Spinal cord (tissue), 10 donors: ENCODE results near the gene WBP2. TPM values are rescaled to one million over a fixed set of nuclear protein-coding genes. Genes with fewer than 3 reads are reported as not detected.
"Not testable (repeated sequence)": the region's sequence is repeated elsewhere in the genome, so short reads cannot be mapped to it uniquely, and the experiment has no call there.

Experiments
- DNase-seq, 6 donors: peaks; one replicate each; pipeline versions ENCODE4 v3.0.0 to v3.0.0-alpha.2; 2013 to 2015; ENCODE audit warnings: low spot score in 6 of 6, low read depth in 4 of 6
- H3K27ac ChIP-seq: one replicate; pipeline ENCODE4 v1.5.1; 2013; ENCODE audit warnings: low read depth, low read length, control low read depth
- H3K27me3 ChIP-seq: one replicate; pipeline ENCODE4 v1.6.1; 2013; ENCODE audit warnings: low read length; ENCODE audit not compliant: control insufficient read depth, insufficient read depth
- H3K36me3 ChIP-seq: one replicate; pipeline ENCODE4 v1.6.1; 2013; ENCODE audit warnings: low read length; ENCODE audit not compliant: control insufficient read depth, insufficient read depth
- H3K4me1 ChIP-seq: one replicate; pipeline ENCODE4 v1.6.1; 2013; ENCODE audit warnings: low read length; ENCODE audit not compliant: control insufficient read depth, insufficient read depth
- H3K4me3 ChIP-seq: one replicate; pipeline ENCODE4 v1.5.1; 2013; ENCODE audit warnings: low read depth, low read length, control low read depth
- H3K9me3 ChIP-seq: one replicate; pipeline ENCODE4 v1.6.1; 2013; ENCODE audit warnings: low read length; ENCODE audit not compliant: control insufficient read depth, insufficient read depth
- WGBS: methylation state at CpG from one replicate; pipeline ENCODE4 v1.1.5; 2013; ENCODE audit warnings: missing lambda C conversion rate; ENCODE audit not compliant: insufficient coverage; 5-methylcytosine and 5-hydroxymethylcytosine counted together
- polyA plus RNA-seq, 2 donors: library from polyadenylated mRNA; unstranded; fragments of 120-200 nt; gene quantifications; one replicate each; pipeline ENCODE4 v1.2.1, GENCODE V29; 2013; ENCODE audit not compliant: insufficient read length in 2 of 2
- total RNA-seq, 2 donors: library from RNA; depleted of rRNA in 1 of 2; stranded (reverse); fragments of 120-200 nt in 1 of 2; fragments of >200 nt in 1 of 2; gene quantifications; one replicate each; pipeline versions ENCODE4 v1.2.3 to v1.2.4, GENCODE V29; 2013 to 2014
- donor health status: healthy.

The WBP2 gene
- total and polyA plus RNA-seq, 4 donors, result 45.6 to 231 (median 134) TPM

DNA sequence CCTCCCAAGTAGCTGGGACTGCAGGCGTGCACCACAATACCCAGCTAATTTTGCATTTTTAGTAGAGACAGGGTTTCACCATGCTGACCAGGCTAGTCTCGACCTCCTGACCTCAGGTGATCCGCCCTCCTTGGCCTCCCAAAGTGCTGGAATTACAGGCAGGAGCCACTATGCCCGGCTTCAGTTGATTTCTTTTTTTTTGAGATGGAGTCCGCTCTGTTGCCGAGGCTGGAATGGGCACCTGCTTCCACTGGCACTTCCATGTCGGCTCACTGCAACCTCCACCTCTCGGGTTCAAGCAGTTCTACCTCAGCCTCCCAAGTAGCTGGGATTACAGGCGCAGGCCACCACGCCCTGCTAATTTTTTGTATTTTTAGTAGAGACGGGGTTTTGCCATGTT is 44.4 kb downstream of the WBP2 start:
- peaks cover 66% of the 10 kb centered on the region for H3K36me3 ChIP-seq
- DNase-seq, H3K4me3 ChIP-seq, H3K4me1 ChIP-seq, H3K27me3 ChIP-seq, H3K27ac ChIP-seq, H3K9me3 ChIP-seq: not testable (repeated sequence)
- 95% methylated on average over 9 of the region's 11 CpGs for WGBS

DNA sequence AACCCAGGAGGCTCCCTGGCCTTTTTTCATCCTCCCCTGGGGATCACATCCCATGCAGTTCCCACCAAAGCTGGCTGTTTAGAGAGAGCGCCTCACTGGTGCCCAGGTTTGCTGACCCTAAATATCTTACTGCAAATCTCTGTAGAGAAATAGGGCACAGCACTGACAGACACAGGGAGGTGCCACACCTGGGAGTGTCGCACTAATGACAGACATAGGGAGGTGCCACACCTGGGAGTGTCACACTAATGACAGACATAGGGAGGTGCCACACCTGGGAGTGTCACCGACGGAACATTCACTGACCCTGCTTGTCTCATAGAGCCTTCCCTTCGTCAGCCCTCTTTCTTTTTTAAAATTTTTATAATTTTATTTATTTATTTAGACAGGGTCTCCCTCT is 44.9 kb downstream of the WBP2 start:
- H3K27ac ChIP-seq, result no peak overlapping the region
- 100% methylated on average over 2 of the region's 5 CpGs for WGBS

DNA sequence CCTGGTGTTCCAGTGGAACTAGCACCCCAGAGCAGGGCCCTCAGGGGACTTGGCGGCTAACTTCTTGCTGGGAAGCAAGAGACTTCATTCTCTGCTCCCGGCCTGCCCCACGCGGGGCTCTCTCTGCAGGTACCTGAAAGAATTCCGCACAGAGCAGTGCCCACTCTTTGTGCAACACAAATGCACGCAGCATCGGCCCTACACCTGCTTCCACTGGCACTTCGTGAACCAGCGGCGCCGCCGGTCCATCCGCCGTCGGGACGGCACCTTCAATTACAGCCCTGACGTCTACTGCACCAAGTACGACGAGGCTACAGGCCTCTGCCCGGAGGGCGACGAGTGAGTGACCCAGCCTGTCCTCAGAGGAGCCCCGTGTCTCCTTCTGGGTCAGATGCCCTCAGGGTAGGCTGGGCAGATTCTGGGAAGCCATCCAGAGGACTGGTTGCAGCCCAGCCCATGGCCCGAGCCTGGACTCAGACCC is 45.5 kb downstream of the WBP2 start:
- H3K27ac ChIP-seq, result no peak overlapping the region
- peaks cover 58% of the 10 kb centered on the region for H3K36me3 ChIP-seq
- 95% methylated on average over 24 of the region's 24 CpGs for WGBS
- no peaks in the 10 kb centered on the region for H3K27me3 ChIP-seq
- no peak for DNase-seq
- no peaks in the 10 kb centered on the region for H3K9me3 ChIP-seq
- no peak overlapping the region for H3K4me3 ChIP-seq
- no peaks in the 10 kb centered on the region for H3K4me1 ChIP-seq

More for the DNA sequence above, 44.9 kb downstream of the WBP2 start:
- DNase-seq, result no peak
- peaks cover 63% of the 10 kb centered on the region for H3K36me3 ChIP-seq
- H3K4me1 ChIP-seq, result no peaks in the 10 kb centered on the region
- H3K27me3 ChIP-seq, result no peaks in the 10 kb centered on the region
- H3K4me3 ChIP-seq, result no peak overlapping the region
- H3K9me3 ChIP-seq, result no peaks in the 10 kb centered on the region

- 67% methylated on average over 10 of the region's 18 CpGs for WGBS
- H3K4me1 ChIP-seq, result no peaks in the 10 kb centered on the region
- DNase-seq, result peak in 1 of 6 donors; percentile 21
- no peaks in the 10 kb centered on the region for H3K27me3 ChIP-seq
- H3K9me3 ChIP-seq, result no peaks in the 10 kb centered on the region
- H3K4me3 ChIP-seq, result no peak overlapping the region
- H3K36me3 ChIP-seq, result peaks cover 52% of the 10 kb centered on the region
- no peak overlapping the region for H3K27ac ChIP-seq
These were observed 46.1 kb downstream of the WBP2 start for GRCh38 chr17:75808905-75809621.

- H3K27me3 ChIP-seq, result no peaks in the 10 kb centered on the region
- no peak overlapping the region for H3K27ac ChIP-seq
- no peak for DNase-seq
- peaks cover 47% of the 10 kb centered on the region for H3K36me3 ChIP-seq
- 83% methylated on average over 1 of the region's 4 CpGs for WGBS
- H3K4me3 ChIP-seq, result no peak overlapping the region
- no peaks in the 10 kb centered on the region for H3K4me1 ChIP-seq
- H3K9me3 ChIP-seq, result no peaks in the 10 kb centered on the region
These were observed 46.6 kb downstream of the WBP2 start for GRCh38 chr17:75808549-75808904.

DNA sequence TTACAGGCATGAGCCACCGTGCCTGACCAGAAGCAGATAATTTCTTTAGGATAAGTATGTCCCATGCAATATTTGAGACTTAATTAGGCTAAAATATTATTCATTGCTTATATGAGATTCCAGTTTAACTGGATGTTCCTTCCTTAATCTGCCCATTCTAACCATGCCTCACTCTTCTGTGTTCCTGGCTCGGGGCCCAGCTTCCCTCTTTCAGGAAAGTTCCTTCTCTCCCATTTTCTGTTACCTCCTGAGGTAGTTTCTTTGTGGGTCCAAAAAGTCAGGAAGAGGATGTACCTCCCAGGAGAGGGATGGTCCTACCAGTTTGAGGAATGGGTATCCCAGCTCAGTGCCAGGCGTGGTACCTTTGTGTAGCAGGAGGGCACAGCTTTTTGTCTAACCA is 47.3 kb downstream of the WBP2 start:
- Histone ChIP-seq H3K9me3 (no peaks in the 10 kb centered on the region), H3K4me1 (no peaks in the 10 kb centered on the region), H3K27me3 (no peaks in the 10 kb centered on the region), H3K27ac (no peak overlapping the region), H3K4me3 (no peak overlapping the region), H3K36me3 (peaks cover 40% of the 10 kb centered on the region)
- WGBS, result 94% methylated on average over 1 of the region's 3 CpGs
- DNase-seq, result no peak

DNA sequence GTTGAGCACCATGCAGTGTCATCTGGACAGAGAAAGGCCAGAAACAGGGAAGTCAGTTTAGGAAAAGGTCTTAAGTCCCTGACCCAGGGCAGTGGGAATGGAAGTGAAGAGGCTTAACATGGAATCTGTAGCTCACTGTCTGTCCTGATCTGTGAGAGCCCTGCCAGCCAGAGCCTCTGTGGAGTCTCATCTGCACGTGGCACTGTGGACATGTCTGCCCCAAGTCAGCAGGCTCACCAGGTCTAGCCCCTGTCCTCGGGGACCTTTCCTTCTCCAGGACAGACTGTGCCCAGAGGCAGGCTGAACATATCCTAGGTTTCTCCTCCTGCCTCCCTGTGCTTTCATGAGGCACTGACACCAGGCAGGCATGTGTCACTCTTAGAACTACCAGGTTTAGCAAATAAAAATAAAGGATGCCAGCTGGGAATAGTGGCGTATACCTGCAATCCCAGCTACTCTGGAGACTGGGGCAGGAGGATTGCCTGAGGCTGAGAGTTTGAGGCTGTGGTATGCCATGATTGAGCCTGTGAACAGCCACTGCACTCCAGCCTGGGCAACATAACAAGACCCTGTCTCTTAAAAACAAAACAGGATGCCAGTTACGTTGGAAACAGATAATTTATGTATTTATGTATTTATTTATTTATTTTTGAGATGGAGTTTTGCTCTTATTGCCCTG is 48.2 kb downstream of the WBP2 start:
- DNase-seq, result no peak
- Histone ChIP-seq H3K27me3 (no peaks in the 10 kb centered on the region), H3K9me3 (no peaks in the 10 kb centered on the region), H3K27ac (no peak overlapping the region), H3K4me3 (no peak overlapping the region), H3K36me3 (peaks cover 31% of the 10 kb centered on the region), H3K4me1 (no peaks in the 10 kb centered on the region)
- 89% methylated on average over 3 of the region's 4 CpGs for WGBS

DNA sequence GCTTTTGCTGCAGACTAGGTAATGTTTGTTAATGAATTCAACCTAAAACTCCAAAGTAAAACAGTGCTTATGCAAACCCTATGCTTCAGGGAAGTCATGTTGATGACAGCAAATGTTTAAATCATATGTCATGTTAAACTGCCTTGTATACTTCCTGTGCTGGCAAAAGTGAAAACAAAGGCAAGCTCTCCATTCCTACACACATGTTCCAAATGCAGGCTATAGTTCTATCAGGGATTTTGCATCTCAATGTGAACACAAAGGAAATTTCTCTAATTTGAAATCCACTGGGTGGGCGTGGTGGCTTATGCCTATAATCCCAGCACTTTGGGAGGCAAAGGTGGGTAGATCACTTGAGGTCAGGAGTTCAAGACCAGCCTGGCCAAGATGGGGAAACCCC is 51.3 kb downstream of the WBP2 start:
- no peaks in the 10 kb centered on the region for H3K4me1 ChIP-seq
- WGBS, result no CpG with 5 or more reads among the region's 1 CpG
- H3K36me3 ChIP-seq, result peaks cover 22% of the 10 kb centered on the region
- H3K27me3 ChIP-seq, result no peaks in the 10 kb centered on the region
- H3K27ac ChIP-seq, result no peak overlapping the region
- no peak for DNase-seq
- no peaks in the 10 kb centered on the region for H3K9me3 ChIP-seq
- no peak overlapping the region for H3K4me3 ChIP-seq

DNA sequence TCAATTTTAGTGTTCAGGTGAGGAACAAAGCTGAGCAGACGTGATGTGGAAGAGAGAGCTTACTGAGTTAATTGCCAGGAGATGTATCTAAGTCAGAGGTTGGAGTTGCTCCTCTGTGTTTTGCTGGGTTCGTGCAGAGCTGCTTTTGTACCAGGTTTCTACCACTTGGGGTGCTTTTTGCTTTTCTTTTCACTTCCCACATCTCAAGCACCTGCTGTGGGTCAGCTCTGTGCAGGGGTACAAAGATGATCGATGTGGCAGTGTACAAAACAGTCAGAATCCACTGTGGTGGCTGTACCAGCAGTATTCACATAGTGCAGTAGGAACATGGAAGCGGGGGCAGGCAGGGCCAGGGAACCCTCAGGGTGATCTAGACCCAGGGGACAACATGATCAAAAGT is 55.7 kb downstream of the WBP2 start:
- Histone ChIP-seq H3K9me3 (no peaks in the 10 kb centered on the region), H3K27ac (no peak overlapping the region), H3K4me1 (no peaks in the 10 kb centered on the region), H3K4me3 (no peak overlapping the region), H3K36me3 (peaks cover 43% of the 10 kb centered on the region), H3K27me3 (no peaks in the 10 kb centered on the region)
- DNase-seq, result no peak
- WGBS, result 94% methylated on average over 3 of the region's 4 CpGs
